B cell (primary cell): ENCODE data around the gene C1R.

Source experiments
- CTCF ChIP-seq: fragments of 200-600 bp; IDR thresholded peaks from one replicate; pipeline ENCODE4 v1.8.0; 2022; ENCODE audit warnings: antibody characterized with exemption, mild to moderate bottlenecking
- EZH2 ChIP-seq: IDR thresholded peaks from 2 replicates; pipeline ENCODE4 v1.6.1; 2012; ENCODE audit warnings: borderline replicate concordance, low read depth, mild to moderate bottlenecking, moderate library complexity, low read length; ENCODE audit not compliant: insufficient read depth, poor library complexity, severe bottlenecking

DNA sequence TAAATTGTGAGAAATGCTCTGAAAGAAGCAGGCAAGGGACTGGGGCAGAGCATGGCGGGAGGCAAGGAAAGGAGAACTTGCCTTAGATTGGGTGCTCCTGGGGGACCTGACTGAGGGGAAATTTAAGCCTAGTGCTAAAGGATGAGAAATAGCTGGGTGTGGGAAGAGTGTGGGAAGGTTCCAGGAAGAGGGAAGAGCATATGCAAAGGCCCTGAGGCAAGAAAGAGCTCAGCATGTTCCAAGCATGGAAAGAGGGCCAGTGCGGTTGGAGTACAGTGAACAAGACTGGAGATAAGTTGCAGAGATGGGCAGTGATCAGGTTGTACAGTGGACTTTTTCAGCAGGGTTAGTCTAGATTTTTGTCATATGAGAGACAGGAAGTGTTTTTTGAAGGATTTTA lies 47.0 kb upstream of the C1R start:
- TF ChIP-seq CTCF (no peak), EZH2 (no peak)
